KG1 (cell line): ENCODE measurements around the gene ELFN2.
"Not testable (repeated sequence)": the region's sequence is repeated elsewhere in the genome, so short reads cannot be mapped to it uniquely, and the experiment has no call there.

Source experiments
- DNase-seq: peaks from one replicate; lab custom pipeline; 2025; lab: John Stamatoyannopoulos, UW

The ELFN2 gene

GRCh38 chr22:37427135-37427710 lies at the start of gene ELFN2:
TSS of gene ELFN2 (minus strand) at chr22:37427479. CDS start at chr22:37375534, 51,945 bp downstream.
- no peak for DNase-seq

- no peak for DNase-seq
Measured at GRCh38 chr22:37476389-37477329, 49.4 kb upstream of the ELFN2 start.

GRCh38 chr22:37474447-37475090 lies 47.3 kb upstream of the ELFN2 start:
- DNase-seq, result no peak

GRCh38 chr22:37473437-37473946 lies 46.2 kb upstream of the ELFN2 start:
- DNase-seq, result no peak

- no peak for DNase-seq
Measured at GRCh38 chr22:37472418-37473006, 45.2 kb upstream of the ELFN2 start.

GRCh38 chr22:37471727-37472417 lies 44.6 kb upstream of the ELFN2 start:
- DNase-seq, result no peak

- no peak for DNase-seq
Measured at GRCh38 chr22:37470087-37470445, 42.8 kb upstream of the ELFN2 start.

GRCh38 chr22:37469416-37470086 lies 42.3 kb upstream of the ELFN2 start:
- no peak for DNase-seq

GRCh38 chr22:37468201-37468695 lies 41.0 kb upstream of the ELFN2 start:
- not testable (repeated sequence) for DNase-seq

- DNase-seq, result no peak
Measured at GRCh38 chr22:37467391-37467955, 40.2 kb upstream of the ELFN2 start.

- no peak for DNase-seq
Measured at GRCh38 chr22:37464181-37464580, 36.9 kb upstream of the ELFN2 start.

GRCh38 chr22:37462983-37463382 lies 35.7 kb upstream of the ELFN2 start:
- no peak for DNase-seq

- DNase-seq, result no peak
Measured at GRCh38 chr22:37462436-37462835, 35.2 kb upstream of the ELFN2 start.

GRCh38 chr22:37461961-37462360 lies 34.7 kb upstream of the ELFN2 start:
- no peak for DNase-seq

GRCh38 chr22:37460684-37461083 lies 33.4 kb upstream of the ELFN2 start:
- DNase-seq, result no peak

GRCh38 chr22:37459206-37459605 lies 31.9 kb upstream of the ELFN2 start:
- no peak for DNase-seq

GRCh38 chr22:37457093-37457893 lies 30.0 kb upstream of the ELFN2 start:
- peak; percentile 52 for DNase-seq

- DNase-seq, result no peak
Measured at GRCh38 chr22:37456346-37456745, 29.1 kb upstream of the ELFN2 start.

GRCh38 chr22:37455896-37456295 lies 28.6 kb upstream of the ELFN2 start:
- no peak for DNase-seq
